Psoas muscle (tissue), 8 donors: Measurements from ENCODE around the gene ASB15. TPM values are rescaled to one million over a fixed set of nuclear protein-coding genes. Genes with fewer than 3 reads are reported as not detected.

ENCODE experiments used
- ATAC-seq, 4 donors: fragments of 200-7000 bp; cut with Tn5 transposase; one replicate each; pipeline ENCODE4 v1.9.1; 2020; ENCODE audit warnings: moderate library complexity in 3 of 4, mild to moderate bottlenecking in 2 of 4
- DNase-seq, 2 donors: peaks; one replicate each; pipeline ENCODE4 v3.0.0-alpha.2; 2020
- H3K27ac ChIP-seq: fragments of 200-600 bp; one replicate; pipeline ENCODE4 v1.8.0; 2022
- H3K27me3 ChIP-seq, 3 donors: fragments of 200-600 bp in 1 of 3; one replicate each; pipeline versions ENCODE4 v1.6.1 to v1.8.0; 2013 to 2022; ENCODE audit warnings: low read length in 2 of 3, mild to moderate bottlenecking in 2 of 3, moderate library complexity in 1 of 3; ENCODE audit not compliant: insufficient read depth in 3 of 3
- H3K36me3 ChIP-seq, 2 donors: fragments of 200-600 bp in 1 of 2; one replicate each; pipeline versions ENCODE4 v1.6.1 to v1.8.0; 2013 to 2022; ENCODE audit warnings: low read depth in 1 of 2, mild to moderate bottlenecking in 1 of 2, moderate library complexity in 1 of 2; ENCODE audit not compliant: insufficient read depth in 1 of 2
- H3K4me1 ChIP-seq: fragments of 200-600 bp; one replicate; pipeline ENCODE4 v1.8.0; 2022
- H3K4me3 ChIP-seq: fragments of 200-600 bp; one replicate; pipeline ENCODE4 v1.8.0; 2022; ENCODE audit warnings: mild to moderate bottlenecking
- H3K9me3 ChIP-seq: fragments of 200-600 bp; one replicate; pipeline ENCODE4 v1.8.0; 2022
- CTCF ChIP-seq: fragments of 200-600 bp; IDR thresholded peaks from one replicate; pipeline ENCODE4 v1.8.0; 2022; ENCODE audit warnings: antibody characterized with exemption
- WGBS, 3 donors: extraction: QIAGEN DNeasy Blood & Tissue Kit; methylation state at CpG; one replicate each; pipeline versions ENCODE4 v1.1.6 to v1.1.7; 2013; 5-methylcytosine and 5-hydroxymethylcytosine counted together
- intact Hi-C, 2 donors: fragments of 100-400 bp; cut with DNase I; formaldehyde crosslinking; loops; one replicate each; pipeline versions ENCODE4 v1.11.0 to v1.14.2; 2022
- polyA plus RNA-seq, 3 donors: library from polyadenylated mRNA; stranded (reverse); fragments of 200-250 nt; gene quantifications; one replicate each; pipeline ENCODE4 v1.2.3, GENCODE V29; 2013
- total RNA-seq, 4 donors: library from RNA; stranded (reverse); fragmentation: NEBNext Ultra II Directional in 2 of 4; extraction: Animal tissue kit (Norgen Biotek cat#: 25700) in 2 of 4; gene quantifications; one replicate each; pipeline versions ENCODE4 v1.2.1 to v1.2.4, GENCODE V29; 2021 to 2023
- donor health status: healthy with polysubstance abuse.
- donor health status: DM: no; HTN: no; CAD: no; lungs with moderate emphysema.
- donor health status: Bipolar disorder and iron deficiency.
- donor health status: healthy.
- donor health status: DM: yes; HTN: yes; CAD: no.
- donor health status: DM: no; HTN: no; CAD: no.
- donor health status: DM: no; HTN: no; CAD: no.
- donor health status: DM: yes; HTN: yes; CAD: no.

ASB15 gene
- total and polyA plus RNA-seq, 7 donors = 0.12 to 23.6 (median 10.3) TPM

- TF ChIP-seq CTCF = no peak
- intact Hi-C loops = loop anchor here (2.0 to 5.0 kb wide), 6 partner anchors 51 to 291 kb away; no protein-coding TSS in a partner anchor
- H3K27ac ChIP-seq = peak overlapping the region; percentile 37
- H3K9me3 ChIP-seq = no peaks in the 10 kb centered on the region
- DNase-seq = no peak
- no peak overlapping the region for H3K4me3 ChIP-seq
- H3K4me1 ChIP-seq = peaks cover 8% of the 10 kb centered on the region
- ATAC-seq = peak in 2 of 4 donors; percentile 21 to 51
- no peaks in the 10 kb centered on the region for H3K27me3 ChIP-seq
- 18 to 38% (median 20%) methylated on average over 2 of the region's 2 CpGs for WGBS, 3 donors
- no peaks in the 10 kb centered on the region for H3K36me3 ChIP-seq
Observed at GRCh38 chr7:123581162-123581459, 20.5 kb upstream of the ASB15 start.

DNA sequence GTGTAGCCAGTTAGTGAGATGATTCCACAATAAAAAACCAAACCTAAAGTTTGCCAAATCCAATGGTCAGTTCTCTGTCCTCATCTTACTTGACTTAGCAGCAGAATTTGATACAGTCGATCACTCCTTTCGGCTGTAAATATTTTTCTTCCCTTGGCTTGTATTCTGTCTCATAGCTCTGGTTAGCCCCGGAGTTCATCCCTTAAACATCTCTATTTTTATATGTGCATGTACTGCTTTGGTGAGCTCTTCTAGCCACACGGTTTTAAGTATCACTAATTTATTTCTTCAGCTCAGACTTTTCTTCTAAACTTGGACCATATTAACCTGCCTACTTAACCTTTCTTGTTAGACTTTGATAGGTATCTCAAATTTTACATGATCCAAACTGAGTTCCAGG is 17.8 kb upstream of the ASB15 start:
- Histone ChIP-seq H3K9me3 (no peaks in the 10 kb centered on the region), H3K27ac (peak overlapping the region; percentile 72), H3K36me3 (no peaks in the 10 kb centered on the region), H3K4me3 (peak overlapping the region; percentile 34), H3K27me3 (no peaks in the 10 kb centered on the region), H3K4me1 (peaks cover 8% of the 10 kb centered on the region)
- intact Hi-C loops = loop anchor here (5.0 kb wide), 5 partner anchors 48 to 288 kb away; no protein-coding TSS in a partner anchor
- no peak for TF ChIP-seq CTCF
- ATAC-seq = peak in 3 of 4 donors; percentile 52 to 62 (median 53)
- DNase-seq = no peak
- WGBS, 3 donors = 26 to 55% (median 27%) methylated on average over 4 of the region's 4 CpGs

GRCh38 chr7:123588376-123588775 is 13.2 kb upstream of the ASB15 start:
- no peak for TF ChIP-seq CTCF
- DNase-seq = no peak
- no peak for ATAC-seq
- intact Hi-C loops = no loop called here
- no peaks in the 10 kb centered on the region for H3K36me3 ChIP-seq
- peaks cover 8% of the 10 kb centered on the region for H3K4me1 ChIP-seq
- WGBS, 3 donors = 92 to 96% (median 93%) methylated on average over 2 of the region's 2 CpGs
- H3K27me3 ChIP-seq = no peaks in the 10 kb centered on the region
- no peaks in the 10 kb centered on the region for H3K9me3 ChIP-seq
- peak overlapping the region; percentile 43 for H3K27ac ChIP-seq
- H3K4me3 ChIP-seq = no peak overlapping the region

DNA sequence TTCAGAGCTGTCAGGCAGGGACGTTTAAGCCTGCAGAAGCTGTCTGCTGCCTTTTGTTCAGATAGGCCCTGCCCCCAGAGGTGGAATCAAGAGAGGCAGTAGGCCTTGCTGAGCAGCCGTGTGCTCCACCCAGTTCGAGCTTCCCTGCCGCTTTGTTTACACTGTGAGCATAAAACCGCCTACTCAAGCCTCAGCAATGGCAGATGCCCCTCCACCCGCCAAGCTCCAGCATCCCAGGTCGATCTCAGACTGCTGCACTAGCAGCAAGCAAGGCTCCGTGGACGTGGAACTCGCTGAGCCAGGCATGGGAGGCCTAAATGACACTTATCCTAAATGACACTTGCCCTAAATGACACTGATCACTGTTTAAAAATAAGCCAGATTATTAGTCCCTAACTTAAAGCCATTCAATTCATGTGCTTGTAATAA is 6.8 kb upstream of the ASB15 start:
- TF ChIP-seq CTCF = no peak
- intact Hi-C loops = no loop called here
- H3K27me3 ChIP-seq = no peaks in the 10 kb centered on the region
- H3K4me1 ChIP-seq = peaks cover 21% of the 10 kb centered on the region
- no peaks in the 10 kb centered on the region for H3K9me3 ChIP-seq
- H3K36me3 ChIP-seq = no peaks in the 10 kb centered on the region
- H3K4me3 ChIP-seq = no peak overlapping the region
- 48 to 53% (median 53%) methylated on average over 10 of the region's 10 CpGs for WGBS, 3 donors
- no peak for ATAC-seq
- peak overlapping the region; percentile 6 for H3K27ac ChIP-seq
- DNase-seq = no peak

- Histone ChIP-seq H3K9me3 (no peaks in the 10 kb centered on the region), H3K4me1 (peaks cover 30% of the 10 kb centered on the region), H3K36me3 (no peaks in the 10 kb centered on the region), H3K4me3 (peak overlapping the region; percentile 64), H3K27me3 (no peaks in the 10 kb centered on the region), H3K27ac (peak overlapping the region; percentile 87)
- no peak for DNase-seq
- WGBS, 3 donors = 18 to 38% (median 27%) methylated on average over 3 of the region's 3 CpGs
- no peak for ATAC-seq
- no peak for TF ChIP-seq CTCF
- intact Hi-C loops = no loop called here
Observed at GRCh38 chr7:123598657-123599056, 3.0 kb upstream of the ASB15 start.
